Motor neuron (in vitro differentiated cells): ENCODE measurements around the gene LEFTY2. TPM values are rescaled to one million over a fixed set of nuclear protein-coding genes. Genes with fewer than 3 reads are reported as not detected.
A peak's percentile ranks its signal among the peaks of the same experiment; 100 is the strongest.
"Not testable (repeated sequence)": the region's sequence is repeated elsewhere in the genome, so short reads cannot be mapped to it uniquely, and the experiment has no call there.

Source experiments
- ATAC-seq, 8 experiments: fragments of 200-7000 bp; cut with Tn5 transposase; replicated peaks in 6 of 8; 2 replicates each; pipeline ENCODE4 v1.8.0; 2021; ENCODE audit warnings: mild to moderate bottlenecking in 8 of 8, moderate library complexity in 8 of 8
- H3K27ac ChIP-seq, 2 donors: fragments of 250-450 bp; sonication (Bioruptor Pico); 2 replicates each; pipeline ENCODE4 v1.9.0; 2021; ENCODE audit warnings: antibody characterized with exemption in 2 of 2, mild to moderate bottlenecking in 2 of 2, moderate library complexity in 1 of 2
- H3K4me1 ChIP-seq, 2 donors: fragments of 250-450 bp; sonication (Bioruptor Pico); replicated peaks in 1 of 2; 2 replicates each; pipeline ENCODE4 v1.6.1; 2021; ENCODE audit warnings: antibody characterized with exemption in 2 of 2, mild to moderate bottlenecking in 2 of 2, moderate library complexity in 1 of 2
- H3K4me3 ChIP-seq, 5 donors: fragments of 250-450 bp; sonication (Bioruptor Pico); 2 replicates each; pipeline ENCODE4 v1.9.0; 2021; ENCODE audit warnings: antibody characterized with exemption in 5 of 5, mild to moderate bottlenecking in 5 of 5, moderate library complexity in 4 of 5
- WGBS, 10 experiments: fragments of 450-650 bp; shearing (Covaris generic); methylation state at CpG; one replicate each; pipeline ENCODE4 v1.0.0; 2022; 5-methylcytosine and 5-hydroxymethylcytosine counted together
- in situ Hi-C, 9 experiments: fragments of 400-800 bp; cut with MboI; loops; one replicate each; pipeline ENCODE4 v1.15.0; 2021; ENCODE audit warnings: low sequenced_read_pairs in 9 of 9, low pct_unique_long_range_greater_than_20kb in 2 of 9; ENCODE audit not compliant: unreplicated experiment in 9 of 9
- total RNA-seq, 8 experiments: library from RNA; unstranded; fragments of 300-600 nt; gene quantifications; 2 replicates each; pipeline versions ENCODE4 v1.2.3 to v1.2.4, GENCODE V29; 2022

The LEFTY2 gene
- total RNA-seq, 8 experiments from 2014 or later = 0.13 to 36.6 (median 0.63) TPM; not detected in 1

DNA sequence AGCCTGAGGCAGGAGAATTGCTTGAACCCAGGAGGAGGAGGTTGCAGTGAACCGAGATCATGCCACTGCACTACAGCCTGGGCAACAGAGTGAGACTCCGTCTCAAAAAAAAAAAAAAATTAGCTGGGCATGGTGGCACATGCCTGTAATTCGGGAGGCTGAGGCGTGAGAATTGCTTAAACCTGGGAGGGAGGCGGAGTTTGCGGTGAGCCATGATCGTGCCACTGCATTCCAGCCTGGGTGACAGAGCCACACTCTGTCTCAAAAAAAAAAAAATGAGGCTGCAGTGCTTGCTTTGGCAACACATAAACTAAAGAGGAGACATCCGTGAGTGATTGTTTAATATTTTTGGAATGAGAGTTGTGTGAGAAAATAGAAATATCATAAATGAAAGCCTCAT is 4.9 kb downstream of the LEFTY2 start:
- peak in 1 of 8 experiments; percentile 11 for ATAC-seq
- in situ Hi-C loops, H3K4me1 ChIP-seq, H3K4me3 ChIP-seq, H3K27ac ChIP-seq: not testable (repeated sequence)
- 29 to 85% (median 71%) methylated on average over 1 to 8 of the region's 8 CpGs; no CpG with 5 or more reads in 1 of the 10 experiments for WGBS, 10 experiments

DNA sequence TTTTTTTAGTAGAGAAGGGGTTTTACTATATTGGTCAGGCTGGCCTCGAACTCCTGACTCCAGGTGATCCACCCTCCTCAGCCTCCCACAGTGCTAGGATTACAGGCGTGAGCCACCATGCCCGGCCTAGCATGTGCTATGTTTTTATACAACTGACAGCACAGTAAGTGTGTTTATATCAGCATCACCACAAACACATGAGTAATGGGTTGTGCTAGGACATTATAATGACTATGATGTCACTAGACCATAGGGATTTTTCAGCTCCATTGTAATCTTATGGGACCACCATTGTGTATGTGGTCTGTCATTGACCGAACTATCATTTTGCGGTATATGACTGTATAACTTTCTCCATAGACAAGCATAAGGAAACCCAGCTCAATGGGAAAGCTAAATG is 6.3 kb downstream of the LEFTY2 start:
- in situ Hi-C loops = no loop called here
- H3K4me3 ChIP-seq = no peak overlapping the region

GRCh38 chr1:225933072-225933471 is 7.9 kb downstream of the LEFTY2 start:
- Histone ChIP-seq H3K4me1 (no peaks in the 10 kb centered on the region), H3K27ac (no peak overlapping the region), H3K4me3 (no peak overlapping the region)
- no peak for ATAC-seq
- in situ Hi-C loops = no loop called here
- WGBS, 10 experiments = 0 to 100% (median 77%) methylated on average over 1 to 2 of the region's 2 CpGs

More for the DNA sequence above, 6.3 kb downstream of the LEFTY2 start:
- no peak for ATAC-seq
- Histone ChIP-seq H3K27ac (no peak overlapping the region), H3K4me1 (no peaks in the 10 kb centered on the region)
- WGBS, 10 experiments = 84 to 100% (median 93%) methylated on average over 2 to 5 of the region's 5 CpGs

GRCh38 chr1:225931270-225932136 is 9.5 kb downstream of the LEFTY2 start:
- H3K27ac ChIP-seq = no peak overlapping the region
- no peak overlapping the region for H3K4me3 ChIP-seq
- 33 to 100% (median 86%) methylated on average over 1 to 5 of the region's 5 CpGs; no CpG with 5 or more reads in 1 of the 10 experiments for WGBS, 10 experiments
- in situ Hi-C loops = no loop called here
- ATAC-seq = no peak
- no peaks in the 10 kb centered on the region for H3K4me1 ChIP-seq

DNA sequence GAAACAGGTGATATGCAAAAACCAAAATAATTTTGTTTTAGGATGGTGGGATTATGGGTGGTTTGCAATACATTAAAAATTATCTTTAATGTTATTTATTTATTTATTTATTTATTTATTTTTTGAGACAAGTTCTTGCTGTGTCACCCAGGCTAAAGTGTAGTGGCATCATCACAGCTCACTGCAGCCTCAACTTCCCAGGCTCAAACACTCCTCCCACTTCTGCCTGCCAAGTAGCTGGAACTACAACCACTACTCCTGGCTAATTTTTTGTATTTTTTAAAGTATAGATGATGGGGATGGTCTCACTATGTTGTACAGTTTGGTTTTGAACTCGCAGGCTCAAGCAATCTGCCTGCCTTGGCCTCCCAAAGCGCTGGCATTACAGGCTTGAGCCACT is 10.5 kb downstream of the LEFTY2 start:
- Histone ChIP-seq H3K4me1 (no peaks in the 10 kb centered on the region), H3K27ac (no peak overlapping the region), H3K4me3 (no peak overlapping the region)
- ATAC-seq = no peak
- 43 to 100% (median 90%) methylated on average over 1 to 2 of the region's 2 CpGs; no CpG with 5 or more reads in 2 of the 10 experiments for WGBS, 10 experiments
- in situ Hi-C loops = no loop called here

GRCh38 chr1:225929462-225929861 is 11.6 kb downstream of the LEFTY2 start:
- H3K4me1 ChIP-seq, ATAC-seq, H3K27ac ChIP-seq, in situ Hi-C loops, H3K4me3 ChIP-seq: not testable (repeated sequence)
- WGBS, 10 experiments = 74 to 100% (median 92%) methylated on average over 1 to 3 of the region's 3 CpGs; no CpG with 5 or more reads in 3 of the 10 experiments

- 42 to 100% (median 87%) methylated on average over 3 to 12 of the region's 14 CpGs; no CpG with 5 or more reads in 1 of the 10 experiments for WGBS, 10 experiments
- Histone ChIP-seq H3K27ac (no peak overlapping the region), H3K4me3 (no peak overlapping the region), H3K4me1 (peaks cover 6 to 7% of the 10 kb centered on the region in 2 donors)
- no peak for ATAC-seq
- in situ Hi-C loops = no loop called here
Observed at GRCh38 chr1:225928186-225929175, 12.5 kb downstream of the LEFTY2 start.

GRCh38 chr1:225926551-225927113 is 14.4 kb downstream of the LEFTY2 start:
- Histone ChIP-seq H3K4me1 (peaks cover 14 to 15% of the 10 kb centered on the region in 2 donors), H3K4me3 (no peak overlapping the region), H3K27ac (no peak overlapping the region)
- WGBS, 10 experiments = 60 to 100% (median 100%) methylated on average over 1 to 3 of the region's 3 CpGs; no CpG with 5 or more reads in 3 of the 10 experiments
- in situ Hi-C loops = no loop called here
- no peak for ATAC-seq

DNA sequence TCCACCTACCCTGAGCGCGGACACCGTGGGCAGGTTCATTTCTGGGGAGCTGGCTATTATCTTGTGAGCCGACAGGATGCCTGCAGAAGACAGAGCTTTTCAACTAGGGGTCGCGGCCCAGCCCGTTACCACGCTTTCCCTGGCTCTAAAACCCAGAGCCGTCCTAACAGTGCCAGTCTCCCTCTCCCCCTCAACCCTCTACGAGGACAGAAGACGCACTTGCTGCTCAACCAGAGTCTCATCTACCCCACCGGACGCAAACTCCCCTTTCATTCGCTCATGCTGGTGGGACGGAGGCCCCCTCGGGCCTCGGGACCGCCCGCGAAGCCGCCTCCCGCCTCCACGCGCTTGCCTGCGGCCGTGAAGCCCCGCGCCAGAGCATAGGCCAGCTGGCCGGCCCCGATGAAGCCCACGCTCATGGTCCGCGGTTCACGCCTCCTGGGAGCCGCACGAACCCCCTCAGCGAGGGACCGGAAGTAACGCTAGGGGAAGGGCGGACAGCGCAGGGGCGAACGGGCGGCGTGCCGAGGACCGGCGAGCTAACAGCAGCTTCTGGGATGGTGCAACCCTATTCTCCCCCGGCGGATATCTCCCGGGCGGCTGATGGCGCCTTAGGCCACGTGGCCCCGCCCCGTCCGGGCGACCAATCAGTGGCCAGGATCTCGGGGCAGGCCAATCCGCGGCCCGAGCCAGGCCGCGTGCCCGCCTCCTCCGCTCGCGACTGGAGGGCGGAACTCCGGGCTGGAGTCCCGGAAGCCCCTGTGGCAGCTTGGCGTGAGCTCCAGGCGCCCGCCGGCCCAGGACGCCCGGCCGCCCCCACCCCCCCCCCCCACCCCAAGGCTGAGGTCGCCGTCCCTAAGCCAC is 17.1 kb downstream of the LEFTY2 start, which contains the start of gene PYCR2:
Gene PYCR2, minus strand, starts transcription at position 559 of the 864 bp plus-strand sequence. Its CDS starts 140 bp downstream, at position 419.
- in situ Hi-C loops = no loop called here
- ATAC-seq = peak; percentile 95 to 97 (median 97)
- Histone ChIP-seq H3K27ac (peak within 1 kb of the TSS; percentile 90 to 91), H3K4me1 (peaks cover 14 to 15% of the 10 kb centered on the region in 2 donors), H3K4me3 (peak within 1 kb of the TSS; percentile 59 to 74 (median 71))
- WGBS, 10 experiments = 0 to 7% (median 0%) methylated on average over 3 to 22 of the region's 80 CpGs; no CpG with 5 or more reads in 5 of the 10 experiments

GRCh38 chr1:225923381-225923691 is 17.7 kb downstream of the LEFTY2 start:
- Histone ChIP-seq H3K4me1 (peaks cover 14 to 15% of the 10 kb centered on the region in 2 donors), H3K27ac (peak overlapping the region; percentile 90 to 91), H3K4me3 (peak overlapping the region; percentile 59 to 74 (median 71))
- in situ Hi-C loops = no loop called here
- ATAC-seq = no peak
- WGBS, 10 experiments = 0 to 10% (median 0%) methylated on average over 1 to 5 of the region's 8 CpGs; no CpG with 5 or more reads in 5 of the 10 experiments

DNA sequence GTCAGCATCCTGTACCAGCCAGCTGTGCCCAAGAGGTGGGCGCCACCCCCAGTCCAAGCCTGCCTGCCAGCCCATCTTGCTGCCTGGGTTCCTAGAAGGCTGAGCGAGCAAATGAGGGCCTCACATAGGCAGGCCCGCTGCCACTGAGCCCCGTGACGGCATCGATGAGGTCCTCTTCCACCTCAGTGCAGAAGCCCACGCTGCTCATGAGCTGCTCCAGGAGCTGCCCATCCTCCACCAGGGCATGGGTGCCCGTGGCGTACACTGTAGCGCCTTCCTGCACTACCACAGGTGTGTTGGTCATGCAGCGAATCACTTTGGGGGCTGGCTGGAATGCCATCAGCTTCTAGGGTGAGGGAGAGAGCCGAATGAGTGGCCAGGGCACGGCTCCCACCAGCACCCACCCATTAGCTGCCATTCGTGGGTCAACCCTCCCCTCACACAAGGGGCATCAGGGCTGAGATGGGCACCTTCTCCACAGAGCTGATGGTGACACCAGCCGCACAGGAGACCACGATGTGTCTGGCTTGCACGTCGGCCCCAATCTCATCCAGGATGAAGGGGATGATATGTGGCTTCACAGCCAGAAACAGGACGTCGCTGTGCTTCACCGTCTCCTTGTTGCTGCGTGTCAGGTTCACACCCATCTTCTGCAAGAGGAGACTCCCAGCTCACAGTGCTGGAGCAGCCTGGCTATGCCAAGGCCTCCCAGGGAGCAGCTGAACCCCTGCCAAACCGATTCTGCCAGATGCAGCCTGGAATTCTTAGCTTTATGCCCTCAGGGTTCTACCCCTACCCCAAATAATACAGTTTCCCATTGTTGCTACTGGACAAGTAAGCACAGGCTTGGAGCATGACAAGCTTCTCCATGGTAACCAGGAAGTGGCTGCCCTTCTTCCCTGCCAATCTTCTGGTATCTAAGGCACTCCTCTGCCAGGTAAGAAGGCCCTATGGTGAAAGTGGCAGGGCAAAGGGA is 19.0 kb downstream of the LEFTY2 start:
- H3K27ac ChIP-seq = no peak overlapping the region

More for the DNA sequence above, 19.0 kb downstream of the LEFTY2 start:
- 57 to 99% (median 88%) methylated on average over 2 to 13 of the region's 23 CpGs; no CpG with 5 or more reads in 5 of the 10 experiments for WGBS, 10 experiments
- in situ Hi-C loops = no loop called here
- Histone ChIP-seq H3K4me3 (no peak overlapping the region), H3K4me1 (peaks cover 14 to 15% of the 10 kb centered on the region in 2 donors)
- ATAC-seq = no peak
